OCI-LY7 (cell line): ENCODE data around the gene CNIH3. TPM values are rescaled to one million over a fixed set of nuclear protein-coding genes. Genes with fewer than 3 reads are reported as not detected.

Experiments
- BruUV-seq: library from RNA; stranded (reverse); fragments of 400-500 nt; replicated peaks from 2 replicates; lab custom pipeline; 2021; lab: Mats Ljungman, UMichigan
- CTCF ChIA-PET: fragments of 300-600 bp; sonication (Branson Sonifier 250); formaldehyde crosslinking; loops from one replicate; lab custom pipeline; 2022; ENCODE audit warnings: antibody characterized with exemption; ENCODE audit not compliant: unreplicated experiment; lab: Charles Lee
- POLR2A ChIA-PET: fragments of 300-600 bp; sonication (Branson Sonifier 250); formaldehyde crosslinking; loops from one replicate; lab custom pipeline; 2022; ENCODE audit warnings: antibody characterized with exemption; lab: Charles Lee
- DNase-seq: peaks from one replicate; pipeline ENCODE4 v3.0.0-alpha.2; 2015; ENCODE audit warnings: low spot score
- H2AFZ ChIP-seq: fragments of 200-600 bp; sonication (generic), shearing (Covaris generic); 2 replicates; pipeline ENCODE4 v1.6.1; 2014; ENCODE audit warnings: mild to moderate bottlenecking, antibody characterized with exemption, low read length, moderate library complexity
- H3K27ac ChIP-seq: fragments of 200-600 bp; sonication (generic); 2 replicates; pipeline ENCODE4 v1.5.1; 2014; ENCODE audit warnings: mixed run types, low read depth, mild to moderate bottlenecking, moderate library complexity, low read length, inconsistent platforms; ENCODE audit not compliant: poor library complexity, severe bottlenecking
- H3K36me3 ChIP-seq: fragments of 200-600 bp; sonication (generic); 2 replicates; pipeline ENCODE4 v1.6.1; 2014; ENCODE audit warnings: mild to moderate bottlenecking, antibody characterized with exemption, low read length, moderate library complexity, mixed read lengths; ENCODE audit not compliant: insufficient read depth
- H3K4me1 ChIP-seq: fragments of 200-600 bp; sonication (generic); 2 replicates; pipeline ENCODE4 v1.5.1; 2014; ENCODE audit warnings: mild to moderate bottlenecking, low read length; ENCODE audit not compliant: insufficient read depth, poor library complexity, severe bottlenecking
- H3K4me2 ChIP-seq: fragments of 200-600 bp; sonication (generic); 2 replicates; pipeline ENCODE4 v1.6.1; 2014; ENCODE audit warnings: mild to moderate bottlenecking, low read length
- H3K4me3 ChIP-seq: fragments of 200-600 bp; sonication (generic); 2 replicates; pipeline ENCODE4 v1.5.1; 2014; ENCODE audit warnings: mild to moderate bottlenecking, low read depth, low read length; ENCODE audit not compliant: poor library complexity, severe bottlenecking
- H3K79me2 ChIP-seq: fragments of 200-600 bp; sonication (generic); 2 replicates; pipeline ENCODE4 v1.6.1; 2016; ENCODE audit warnings: low read depth, mild to moderate bottlenecking, low read length, moderate library complexity, mixed read lengths; ENCODE audit not compliant: insufficient read depth
- H3K9me2 ChIP-seq: fragments of 200-600 bp; sonication (generic); 2 replicates; pipeline ENCODE4 v1.6.1; 2016; ENCODE audit warnings: mild to moderate bottlenecking, low read length, mixed read lengths; ENCODE audit not compliant: insufficient read depth
- H3K9me3 ChIP-seq: fragments of 200-600 bp; sonication (generic); 2 replicates; pipeline ENCODE4 v1.6.1; 2014; ENCODE audit warnings: mild to moderate bottlenecking, mixed run types, low read length, mixed read lengths
- H4K20me1 ChIP-seq: fragments of 200-600 bp; sonication (generic); 2 replicates; pipeline ENCODE4 v1.6.1; 2014; ENCODE audit warnings: mild to moderate bottlenecking, antibody characterized with exemption, low read length, moderate library complexity, mixed read lengths; ENCODE audit not compliant: insufficient read depth
- EZH2phosphoT487 ChIP-seq: fragments of 200-600 bp; sonication (generic); IDR thresholded peaks from 2 replicates; pipeline ENCODE4 v1.6.1; 2018; ENCODE audit warnings: low read depth, borderline replicate concordance, mild to moderate bottlenecking, mixed run types, antibody characterized with exemption, low read length, moderate library complexity, mixed read lengths
- intact Hi-C: fragments of 100-400 bp; cut with micrococcal nuclease; formaldehyde crosslinking; loops from one replicate; pipeline ENCODE4 v1.10.0; 2022; ENCODE audit not compliant: unreplicated experiment
- total RNA-seq, 2 experiments: library from RNA; depleted of rRNA in 1 of 2; stranded (reverse); fragments of >200 nt in 1 of 2; shearing (Covaris generic) in 1 of 2; gene quantifications; 2 replicates each; pipeline ENCODE4 v1.2.3, GENCODE V29; 2014 to 2022
- TF ChIP-seq, protein P1 (sequence below): fragments of 200-600 bp; sonication (generic); conservative IDR thresholded peaks from 2 replicates; pipeline ENCODE4 v1.5.1; 2014; ENCODE audit warnings: mild to moderate bottlenecking, antibody characterized with exemption, low read length, moderate library complexity, mixed read lengths

Gene CNIH3
- total RNA-seq, 2 experiments from 2014 or later: 1.9 to 2.4 TPM

DNA sequence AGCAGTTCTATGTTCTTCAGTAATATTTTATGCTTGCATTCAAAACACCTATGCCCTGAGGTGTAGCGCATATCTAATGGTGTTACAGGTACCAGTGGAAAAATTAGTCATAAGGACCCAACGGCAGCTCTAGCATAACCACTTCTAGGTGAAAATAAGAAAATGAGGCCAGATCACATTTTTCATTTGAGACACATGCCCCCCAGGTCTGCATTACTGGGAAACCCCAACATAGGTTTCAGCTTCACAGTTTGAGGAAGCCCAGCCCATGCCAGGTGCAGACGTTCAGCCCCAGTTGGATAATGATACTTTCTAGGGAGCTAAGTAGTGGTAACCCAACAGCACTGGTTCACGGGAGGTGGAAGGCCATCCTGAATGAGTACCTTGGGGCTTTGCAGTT lies 129.8 kb downstream of the CNIH3 start:
- Histone ChIP-seq H4K20me1 (no peaks in the 10 kb centered on the region), H3K79me2 (no peaks in the 10 kb centered on the region), H3K27ac (no peak overlapping the region), H3K4me3 (no peak overlapping the region), H2AFZ (no peak overlapping the region), H3K9me3 (no peaks in the 10 kb centered on the region), H3K4me1 (no peaks in the 10 kb centered on the region), H3K4me2 (no peak overlapping the region), H3K36me3 (no peaks in the 10 kb centered on the region), H3K9me2 (no peaks in the 10 kb centered on the region)
- TF ChIP-seq EZH2phosphoT487: no peak
- TF ChIP-seq, protein P1, sequence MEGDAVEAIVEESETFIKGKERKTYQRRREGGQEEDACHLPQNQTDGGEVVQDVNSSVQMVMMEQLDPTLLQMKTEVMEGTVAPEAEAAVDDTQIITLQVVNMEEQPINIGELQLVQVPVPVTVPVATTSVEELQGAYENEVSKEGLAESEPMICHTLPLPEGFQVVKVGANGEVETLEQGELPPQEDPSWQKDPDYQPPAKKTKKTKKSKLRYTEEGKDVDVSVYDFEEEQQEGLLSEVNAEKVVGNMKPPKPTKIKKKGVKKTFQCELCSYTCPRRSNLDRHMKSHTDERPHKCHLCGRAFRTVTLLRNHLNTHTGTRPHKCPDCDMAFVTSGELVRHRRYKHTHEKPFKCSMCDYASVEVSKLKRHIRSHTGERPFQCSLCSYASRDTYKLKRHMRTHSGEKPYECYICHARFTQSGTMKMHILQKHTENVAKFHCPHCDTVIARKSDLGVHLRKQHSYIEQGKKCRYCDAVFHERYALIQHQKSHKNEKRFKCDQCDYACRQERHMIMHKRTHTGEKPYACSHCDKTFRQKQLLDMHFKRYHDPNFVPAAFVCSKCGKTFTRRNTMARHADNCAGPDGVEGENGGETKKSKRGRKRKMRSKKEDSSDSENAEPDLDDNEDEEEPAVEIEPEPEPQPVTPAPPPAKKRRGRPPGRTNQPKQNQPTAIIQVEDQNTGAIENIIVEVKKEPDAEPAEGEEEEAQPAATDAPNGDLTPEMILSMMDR: no peak
- no peak for DNase-seq
- no TSS peak for BruUV-seq
- ChIA-PET POLR2A (interaction anchor here (0.5 to 1.9 kb wide), 2 partner anchors 33 to 1004 kb away, joined by 3 to 4 read pairs; no protein-coding TSS in a partner anchor), CTCF (no interaction called here)
- intact Hi-C loops: no loop called here

DNA sequence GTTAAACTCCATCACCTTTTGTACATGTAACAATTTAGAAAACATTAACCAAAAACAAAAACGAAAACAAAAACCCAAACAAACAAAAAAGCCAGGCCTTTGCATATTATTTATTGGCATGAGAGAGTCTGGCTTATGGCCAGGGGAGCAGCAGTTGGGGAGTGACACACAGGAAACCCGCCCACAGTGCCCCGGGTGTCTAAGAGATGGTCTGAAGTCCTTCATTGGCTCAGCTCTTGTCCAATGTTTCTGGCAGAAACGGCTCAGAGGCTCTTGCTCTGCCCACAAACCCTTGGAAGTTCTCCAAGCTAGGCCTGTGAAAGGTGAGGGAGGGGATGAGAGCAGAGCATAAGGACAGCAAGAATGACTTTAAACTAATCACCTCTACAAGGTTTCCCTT lies 131.5 kb downstream of the CNIH3 start:
- H3K36me3 ChIP-seq: no peaks in the 10 kb centered on the region
- no peak overlapping the region for H2AFZ ChIP-seq
- ChIA-PET CTCF (no interaction called here), POLR2A (interaction anchor here (1.9 kb wide), 1 partner anchor 34 kb away, joined by 4 read pairs; no protein-coding TSS in a partner anchor)
- H4K20me1 ChIP-seq: no peaks in the 10 kb centered on the region
- no peaks in the 10 kb centered on the region for H3K9me2 ChIP-seq
- intact Hi-C loops: no loop called here
- DNase-seq: no peak
- H3K4me2 ChIP-seq: no peak overlapping the region
- no TSS peak for BruUV-seq
- no peak overlapping the region for H3K27ac ChIP-seq
- no peaks in the 10 kb centered on the region for H3K4me1 ChIP-seq
- TF ChIP-seq, protein P1: no peak
- no peak for TF ChIP-seq EZH2phosphoT487
- H3K4me3 ChIP-seq: no peak overlapping the region
- no peaks in the 10 kb centered on the region for H3K79me2 ChIP-seq
- H3K9me3 ChIP-seq: no peaks in the 10 kb centered on the region

DNA sequence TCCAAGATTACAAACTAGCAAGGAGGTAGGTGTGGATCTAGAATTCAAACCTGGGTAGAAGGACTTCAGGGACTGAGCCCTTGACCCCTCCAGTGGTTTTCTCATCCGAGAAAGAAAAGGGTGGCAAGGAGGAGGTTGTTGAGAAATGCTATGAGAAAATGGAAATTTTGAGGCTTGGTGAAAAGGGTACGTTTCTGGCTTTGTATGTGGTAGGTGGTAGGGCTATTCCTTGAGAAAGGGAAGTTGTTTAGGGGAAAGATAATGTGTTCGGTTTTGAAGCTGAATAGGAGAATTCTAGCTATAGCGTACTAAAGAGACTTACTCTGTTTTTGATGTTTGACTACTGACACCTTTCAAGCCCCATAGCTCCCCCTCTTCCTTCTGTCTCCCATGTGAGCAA lies 133.8 kb downstream of the CNIH3 start:
- no TSS peak for BruUV-seq
- Histone ChIP-seq H3K9me3 (no peaks in the 10 kb centered on the region), H3K27ac (no peak overlapping the region), H4K20me1 (no peaks in the 10 kb centered on the region), H3K4me2 (no peak overlapping the region), H3K36me3 (no peaks in the 10 kb centered on the region), H3K9me2 (no peaks in the 10 kb centered on the region), H3K4me3 (no peak overlapping the region), H3K4me1 (no peaks in the 10 kb centered on the region), H2AFZ (no peak overlapping the region), H3K79me2 (no peaks in the 10 kb centered on the region)
- no peak for DNase-seq
- POLR2A ChIA-PET: interaction anchor here (0.7 kb wide), 1 partner anchor 1888 kb away, joined by 4 read pairs; no protein-coding TSS in a partner anchor
- CTCF ChIA-PET: no interaction called here
- TF ChIP-seq, protein P1: no peak
- no peak for TF ChIP-seq EZH2phosphoT487
- intact Hi-C loops: no loop called here
